ENCODE data around the gene IL1RAPL1. TPM values are rescaled to one million over a fixed set of nuclear protein-coding genes. Genes with fewer than 3 reads are reported as not detected.

Gene IL1RAPL1
- polyA plus RNA-seq, 1 of the 3 experiments (the other 2 are of a cell fraction) = 2.8 TPM

GRCh38 chrX:29071525-29072320 is 484.5 kb downstream of the IL1RAPL1 start:
- DNase-seq = no peak
- CTCF ChIA-PET = no interaction called here

GRCh38 chrX:29082558-29082957 is 495.3 kb downstream of the IL1RAPL1 start:
- no peak overlapping the region for H3K27ac ChIP-seq (ENCODE audit: low read depth in 2 of 2, low read length in 1 of 2)
- H4K20me1 ChIP-seq (ENCODE audit: insufficient read depth) = no peaks in the 10 kb centered on the region
- no peaks in the 10 kb centered on the region for H3K79me2 ChIP-seq (ENCODE audit: insufficient read depth)
- no peaks in the 10 kb centered on the region for H3F3A ChIP-seq (replicated peaks; ENCODE audit: insufficient read depth)
- H3K4me2 ChIP-seq = no peak overlapping the region
- TF ChIP-seq EZH2phosphoT487 (IDR thresholded peaks at IDR 0.05; ENCODE audit: borderline replicate concordance, low read depth) (no peak), ELF1 (IDR thresholded peaks at IDR 0.05) (no peak), JUND (IDR thresholded peaks at IDR 0.05) (no peak), RFX5 (IDR thresholded peaks at IDR 0.05; ENCODE audit: low read length) (no peak), IRF3 (IDR thresholded peaks at IDR 0.05; ENCODE audit: low read depth, low read length) (no peak), POLR2AphosphoS5 (IDR thresholded peaks at IDR 0.05; ENCODE audit: low read depth, low read length) (no peak), NFIC (IDR thresholded peaks at IDR 0.05; ENCODE audit: borderline replicate concordance) (no peak), ZBTB33 (IDR thresholded peaks at IDR 0.05; ENCODE audit: borderline replicate concordance, low read depth) (no peak), YY1 (IDR thresholded peaks at IDR 0.05; ENCODE audit: low read depth) (no peak), FOSL2 (IDR thresholded peaks at IDR 0.05; ENCODE audit: borderline replicate concordance, low read depth) (no peak), GABPA (IDR thresholded peaks at IDR 0.05; ENCODE audit: low read depth) (no peak), SIN3A (IDR thresholded peaks at IDR 0.05; ENCODE audit: borderline replicate concordance, low read depth, low read length) (no peak), SMC3 (IDR thresholded peaks at IDR 0.05; ENCODE audit: low read depth, low read length) (no peak), MAX (IDR thresholded peaks at IDR 0.05; ENCODE audit: low read depth) (no peak)
- H2AFZ ChIP-seq (ENCODE audit: low read depth) = no peak overlapping the region
- no peak for DNase-seq
- H3K4me3 ChIP-seq (ENCODE audit: low read depth in 2 of 2, low read length in 1 of 2) = no peak overlapping the region
- no peaks in the 10 kb centered on the region for H3K27me3 ChIP-seq (ENCODE audit: insufficient read depth)
- no peaks in the 10 kb centered on the region for H3K9me2 ChIP-seq
- H3K4me1 ChIP-seq (ENCODE audit: control insufficient read depth in 1 of 2, insufficient read depth in 2 of 2, low read depth in 1 of 2, low read length in 1 of 2) = no peaks in the 10 kb centered on the region
- ChIA-PET CTCF (interaction anchor here (1.0 kb wide), 1 partner anchor 23 kb away, joined by 3 read pairs; no protein-coding TSS in a partner anchor), POLR2A (no interaction called here)
- no peak overlapping the region for H3K9ac ChIP-seq
- no peaks in the 10 kb centered on the region for H3K9me3 ChIP-seq
- H3K36me3 ChIP-seq (replicated peaks in 1 of 2; ENCODE audit: control insufficient read depth in 1 of 2, insufficient read depth in 2 of 2, low read length in 1 of 2) = no peaks in the 10 kb centered on the region
- WGBS (ENCODE audit: low lambda C conversion rate) = 6% methylated on average over 3 of the region's 3 CpGs

More at GRCh38 chrX:29071525-29072320, 484.5 kb downstream of the IL1RAPL1 start:
- 0 out of 4 replicates have a peak, but pooled peaks cover 0 to 8% of the 10 kb centered on the region in 2 experiments for H3K4me1 ChIP-seq (ENCODE audit: control insufficient read depth in 1 of 2, insufficient read depth in 2 of 2, low read depth in 1 of 2, low read length in 1 of 2)
- no peak overlapping the region for H3K9ac ChIP-seq
- H2AFZ ChIP-seq (ENCODE audit: low read depth) = no peak overlapping the region
- no peaks in the 10 kb centered on the region for H3K9me2 ChIP-seq
- H3F3A ChIP-seq (replicated peaks; ENCODE audit: insufficient read depth) = no peaks in the 10 kb centered on the region
- no peaks in the 10 kb centered on the region for H3K9me3 ChIP-seq
- H3K79me2 ChIP-seq (ENCODE audit: insufficient read depth) = no peaks in the 10 kb centered on the region
- H3K4me2 ChIP-seq = no peak overlapping the region
- POLR2A ChIA-PET = no interaction called here
- WGBS (ENCODE audit: low lambda C conversion rate) = 11% methylated on average over 5 of the region's 5 CpGs
- H3K27me3 ChIP-seq (ENCODE audit: insufficient read depth) = no peaks in the 10 kb centered on the region
- no peaks in the 10 kb centered on the region for H4K20me1 ChIP-seq (ENCODE audit: insufficient read depth)
- no peak overlapping the region for H3K4me3 ChIP-seq (ENCODE audit: low read depth in 2 of 2, low read length in 1 of 2)
- TF ChIP-seq TCF12 (IDR thresholded peaks at IDR 0.05) = peak; percentile 73
- no peak for TF ChIP-seq RXRA (IDR thresholded peaks at IDR 0.05; ENCODE audit: borderline replicate concordance, low read depth)
- peak; percentile 15; the same call in 1 of the 2 replicates for TF ChIP-seq PBX3 (IDR thresholded peaks at IDR 0.05)
- TF ChIP-seq JUND (IDR thresholded peaks at IDR 0.05) = no peak
- H3K36me3 ChIP-seq (replicated peaks in 1 of 2; ENCODE audit: control insufficient read depth in 1 of 2, insufficient read depth in 2 of 2, low read length in 1 of 2) = no peaks in the 10 kb centered on the region
- peak overlapping the region; percentile 29 to 72; a peak in 3 of 4 replicates for H3K27ac ChIP-seq (ENCODE audit: low read depth in 2 of 2, low read length in 1 of 2)

Data from SK-N-SH (cell line).